ENCODE measurements around the gene CETP. TPM values are rescaled to one million over a fixed set of nuclear protein-coding genes. Genes with fewer than 3 reads are reported as not detected.

The CETP gene
- total RNA-seq, 2 experiments from 2014 or later, result not detected

GRCh38 chr16:57007530-57007929 is 45.8 kb downstream of the CETP start:
- Mint-ChIP-seq H3K4me3 (no peak overlapping the region), H3K27ac (peak overlapping the region; percentile 83), H3K9me3 (no peaks in the 10 kb centered on the region), H3K27me3 (ENCODE audit: low read depth) (no peaks in the 10 kb centered on the region), H3K36me3 (ENCODE audit: low read depth) (peaks cover 30% of the 10 kb centered on the region), H3K4me1 (ENCODE audit: low read depth) (peaks cover 87% of the 10 kb centered on the region)
- intact Hi-C loops (cut with micrococcal nuclease), result no loop called here
- no peak for DNase-seq
- CTCF ChIA-PET, result interaction anchor here (0.7 to 1.8 kb wide), 3 partner anchors 34 to 459 kb away, joined by 4 to 16 read pairs (median 5); no protein-coding TSS in a partner anchor

- no peak overlapping the region for H3K4me3 Mint-ChIP-seq
- no peaks in the 10 kb centered on the region for H3K9me3 Mint-ChIP-seq
- peaks cover 30% of the 10 kb centered on the region for H3K36me3 Mint-ChIP-seq (ENCODE audit: low read depth)
- intact Hi-C loops (cut with micrococcal nuclease), result no loop called here
- no peak for DNase-seq
- H3K27me3 Mint-ChIP-seq (ENCODE audit: low read depth), result no peaks in the 10 kb centered on the region
- H3K4me1 Mint-ChIP-seq (ENCODE audit: low read depth), result peaks cover 86% of the 10 kb centered on the region
- CTCF ChIA-PET, result interaction anchor here (0.7 to 1.8 kb wide), 2 partner anchors 18 to 44 kb away, joined by 6 to 16 read pairs; no protein-coding TSS in a partner anchor
- no peak overlapping the region for H3K27ac Mint-ChIP-seq
Observed at GRCh38 chr16:57008440-57008839, 46.7 kb downstream of the CETP start.

- H3K36me3 Mint-ChIP-seq (ENCODE audit: low read depth), result peaks cover 21% of the 10 kb centered on the region
- H3K9me3 Mint-ChIP-seq, result no peaks in the 10 kb centered on the region
- CTCF ChIA-PET, result interaction anchor here (0.6 to 2.5 kb wide), 6 partner anchors 10 to 46 kb away, joined by 3 to 11 read pairs (median 5); no protein-coding TSS in a partner anchor
- peaks cover 86% of the 10 kb centered on the region for H3K4me1 Mint-ChIP-seq (ENCODE audit: low read depth)
- no peaks in the 10 kb centered on the region for H3K27me3 Mint-ChIP-seq (ENCODE audit: low read depth)
- H3K27ac Mint-ChIP-seq, result peak overlapping the region; percentile 89
- no peak for DNase-seq
- H3K4me3 Mint-ChIP-seq, result no peak overlapping the region
- intact Hi-C loops (cut with micrococcal nuclease), result loop anchor here (1.0 to 10.0 kb wide), 2 partner anchors 9 to 525 kb away; partner anchors contain the start of gene CCDC102A
Observed at GRCh38 chr16:57009643-57010170, 48.0 kb downstream of the CETP start.

- intact Hi-C loops (cut with micrococcal nuclease), result loop anchor here (10.0 kb wide), 1 partner anchor 522 kb away; the partner anchor contains the start of gene CCDC102A
- peak overlapping the region; percentile 86 for H3K27ac Mint-ChIP-seq
- H3K9me3 Mint-ChIP-seq, result no peaks in the 10 kb centered on the region
- H3K36me3 Mint-ChIP-seq (ENCODE audit: low read depth), result peaks cover 19% of the 10 kb centered on the region
- no peak for DNase-seq
- H3K4me3 Mint-ChIP-seq, result no peak overlapping the region
- CTCF ChIA-PET, result interaction anchor here (1.1 to 1.6 kb wide), 3 partner anchors 9 to 47 kb away, joined by 3 to 5 read pairs (median 5); no protein-coding TSS in a partner anchor
- peaks cover 88% of the 10 kb centered on the region for H3K4me1 Mint-ChIP-seq (ENCODE audit: low read depth)
- no peaks in the 10 kb centered on the region for H3K27me3 Mint-ChIP-seq (ENCODE audit: low read depth)
Observed at GRCh38 chr16:57012353-57012752, 50.6 kb downstream of the CETP start.

- Mint-ChIP-seq H3K27me3 (ENCODE audit: low read depth) (no peaks in the 10 kb centered on the region), H3K27ac (peak overlapping the region; percentile 97), H3K4me1 (ENCODE audit: low read depth) (peaks cover 85% of the 10 kb centered on the region), H3K9me3 (no peaks in the 10 kb centered on the region), H3K4me3 (no peak overlapping the region), H3K36me3 (ENCODE audit: low read depth) (peaks cover 28% of the 10 kb centered on the region)
- CTCF ChIA-PET, result interaction anchor here (0.9 to 1.6 kb wide), 3 partner anchors 29 to 48 kb away, joined by 3 to 5 read pairs (median 4); no protein-coding TSS in a partner anchor
- intact Hi-C loops (cut with micrococcal nuclease), result loop anchor here (10.0 kb wide), 1 partner anchor 522 kb away; the partner anchor contains the start of gene CCDC102A
- DNase-seq, result no peak
Observed at GRCh38 chr16:57013229-57013628, 51.5 kb downstream of the CETP start.

GRCh38 chr16:57013902-57014301 is 52.2 kb downstream of the CETP start:
- intact Hi-C loops (cut with micrococcal nuclease), result loop anchor here (1.0 to 10.0 kb wide), 9 partner anchors 14 to 521 kb away; partner anchors contain the start of genes CCDC102A, HERPUD1, MT2A and NLRC5
- Mint-ChIP-seq H3K27me3 (ENCODE audit: low read depth) (no peaks in the 10 kb centered on the region), H3K4me1 (ENCODE audit: low read depth) (peaks cover 81% of the 10 kb centered on the region), H3K36me3 (ENCODE audit: low read depth) (peaks cover 32% of the 10 kb centered on the region), H3K27ac (peak overlapping the region; percentile 97), H3K4me3 (peak overlapping the region; percentile 51), H3K9me3 (no peaks in the 10 kb centered on the region)
- CTCF ChIA-PET, result interaction anchor here (0.7 to 0.9 kb wide), 2 partner anchors 33 to 272 kb away, joined by 3 to 4 read pairs; no protein-coding TSS in a partner anchor
- no peak for DNase-seq

- intact Hi-C loops (cut with micrococcal nuclease), result loop anchor here (10.0 kb wide), 1 partner anchor 518 kb away; the partner anchor contains the start of gene CCDC102A
- peak overlapping the region; percentile 50 for H3K4me3 Mint-ChIP-seq
- H3K9me3 Mint-ChIP-seq, result no peaks in the 10 kb centered on the region
- H3K4me1 Mint-ChIP-seq (ENCODE audit: low read depth), result peaks cover 76% of the 10 kb centered on the region
- DNase-seq, result no peak
- H3K27me3 Mint-ChIP-seq (ENCODE audit: low read depth), result no peaks in the 10 kb centered on the region
- H3K36me3 Mint-ChIP-seq (ENCODE audit: low read depth), result peaks cover 49% of the 10 kb centered on the region
- CTCF ChIA-PET, result interaction anchor here (0.9 to 1.5 kb wide), 2 partner anchors 13 to 26 kb away, joined by 3 to 5 read pairs; no protein-coding TSS in a partner anchor
- peak overlapping the region; percentile 89 for H3K27ac Mint-ChIP-seq
Observed at GRCh38 chr16:57016301-57016700, 54.6 kb downstream of the CETP start.

GRCh38 chr16:57016831-57017230 is 55.1 kb downstream of the CETP start:
- peaks cover 54% of the 10 kb centered on the region for H3K36me3 Mint-ChIP-seq (ENCODE audit: low read depth)
- no peaks in the 10 kb centered on the region for H3K9me3 Mint-ChIP-seq
- intact Hi-C loops (cut with micrococcal nuclease), result loop anchor here (10.0 kb wide), 1 partner anchor 518 kb away; the partner anchor contains the start of gene CCDC102A
- DNase-seq, result no peak
- H3K27ac Mint-ChIP-seq, result peak overlapping the region; percentile 89
- H3K4me3 Mint-ChIP-seq, result no peak overlapping the region
- peaks cover 76% of the 10 kb centered on the region for H3K4me1 Mint-ChIP-seq (ENCODE audit: low read depth)
- H3K27me3 Mint-ChIP-seq (ENCODE audit: low read depth), result no peaks in the 10 kb centered on the region
- CTCF ChIA-PET, result interaction anchor here (0.9 to 1.5 kb wide), 3 partner anchors 13 to 25 kb away, joined by 3 to 5 read pairs (median 4); no protein-coding TSS in a partner anchor

- intact Hi-C loops (cut with micrococcal nuclease), result loop anchor here (10.0 kb wide), 1 partner anchor 518 kb away; the partner anchor contains the start of gene CCDC102A
- CTCF ChIA-PET, result interaction anchor here (1.0 to 1.5 kb wide), 2 partner anchors 15 to 25 kb away, joined by 4 to 5 read pairs; no protein-coding TSS in a partner anchor
- Mint-ChIP-seq H3K9me3 (no peaks in the 10 kb centered on the region), H3K4me1 (ENCODE audit: low read depth) (peaks cover 76% of the 10 kb centered on the region), H3K4me3 (no peak overlapping the region), H3K27me3 (ENCODE audit: low read depth) (no peaks in the 10 kb centered on the region), H3K36me3 (ENCODE audit: low read depth) (peaks cover 57% of the 10 kb centered on the region), H3K27ac (peak overlapping the region; percentile 75)
- DNase-seq, result no peak
Observed at GRCh38 chr16:57017251-57017650, 55.5 kb downstream of the CETP start.

- H3K27ac Mint-ChIP-seq, result no peak overlapping the region
- H3K4me3 Mint-ChIP-seq, result no peak overlapping the region
- no peaks in the 10 kb centered on the region for H3K27me3 Mint-ChIP-seq (ENCODE audit: low read depth)
- no peak for DNase-seq
- peaks cover 75% of the 10 kb centered on the region for H3K4me1 Mint-ChIP-seq (ENCODE audit: low read depth)
- no peaks in the 10 kb centered on the region for H3K9me3 Mint-ChIP-seq
- CTCF ChIA-PET, result interaction anchor here (0.9 to 1.5 kb wide), 3 partner anchors 8 to 56 kb away, joined by 3 to 5 read pairs (median 5); no protein-coding TSS in a partner anchor
- intact Hi-C loops (cut with micrococcal nuclease), result loop anchor here (10.0 kb wide), 1 partner anchor 515 kb away; the partner anchor contains the start of gene CCDC102A
- H3K36me3 Mint-ChIP-seq (ENCODE audit: low read depth), result peaks cover 71% of the 10 kb centered on the region
Observed at GRCh38 chr16:57019746-57020145, 58.0 kb downstream of the CETP start.

GRCh38 chr16:57020651-57021050 is 58.9 kb downstream of the CETP start:
- Mint-ChIP-seq H3K27me3 (ENCODE audit: low read depth) (no peaks in the 10 kb centered on the region), H3K27ac (no peak overlapping the region)
- intact Hi-C loops (cut with micrococcal nuclease), result no loop called here

GRCh38 chr16:57021757-57022156 is 60.0 kb downstream of the CETP start:
- H3K9me3 Mint-ChIP-seq, result no peaks in the 10 kb centered on the region
- DNase-seq, result no peak
- no peaks in the 10 kb centered on the region for H3K27me3 Mint-ChIP-seq (ENCODE audit: low read depth)
- H3K36me3 Mint-ChIP-seq (ENCODE audit: low read depth), result peaks cover 77% of the 10 kb centered on the region
- intact Hi-C loops (cut with micrococcal nuclease), result no loop called here
- CTCF ChIA-PET, result interaction anchor here (4.9 kb wide), 1 partner anchor 57 kb away, joined by 22 read pairs; no protein-coding TSS in a partner anchor
- H3K4me1 Mint-ChIP-seq (ENCODE audit: low read depth), result peaks cover 77% of the 10 kb centered on the region
- H3K27ac Mint-ChIP-seq, result peak overlapping the region; percentile 4
- H3K4me3 Mint-ChIP-seq, result no peak overlapping the region

More at GRCh38 chr16:57020651-57021050, 58.9 kb downstream of the CETP start:
- Mint-ChIP-seq H3K4me1 (ENCODE audit: low read depth) (peaks cover 77% of the 10 kb centered on the region), H3K4me3 (no peak overlapping the region), H3K9me3 (no peaks in the 10 kb centered on the region), H3K36me3 (ENCODE audit: low read depth) (peaks cover 74% of the 10 kb centered on the region)
- CTCF ChIA-PET, result interaction anchor here (0.6 to 1.5 kb wide), 3 partner anchors 21 to 57 kb away, joined by 5 to 6 read pairs (median 5); no protein-coding TSS in a partner anchor
- DNase-seq, result no peak

Data from activated naive CD4-positive, alpha-beta T cell treated with anti-CD3 and anti-CD28 coated beads for 36 hours (primary cell).